ENCODE measurements around the gene PRMT5.
"Not testable (repeated sequence)": the region's sequence is repeated elsewhere in the genome, so short reads cannot be mapped to it uniquely, and the experiment has no call there.

Gene PRMT5

GRCh38 chr14:22972313-22972930 is 43.2 kb upstream of the PRMT5 start:
- H2AFZ ChIP-seq (ENCODE audit: low read length): no peak overlapping the region
- no CpG with 5 or more reads among the region's 2 CpGs for WGBS, 2 donors (ENCODE audit: extremely low coverage in 2 of 2, insufficient read length in 2 of 2, insufficient replicate concordance in 1 of 2)
- H3K4me3 ChIP-seq (ENCODE audit: low read length in 2 of 2): no peak overlapping the region
- no peaks in the 10 kb centered on the region for H3K9me3 ChIP-seq (replicated peaks in 1 of 2; ENCODE audit: control insufficient read depth in 2 of 2, insufficient read depth in 1 of 2, low read depth in 1 of 2, low read length in 2 of 2)
- no peak overlapping the region for H3K18ac ChIP-seq (ENCODE audit: low read length)
- H3K36me3 ChIP-seq (replicated peaks in 1 of 2; ENCODE audit: control insufficient read depth in 2 of 2, insufficient read depth in 2 of 2, low read length in 2 of 2): peaks cover 43 to 77% of the 10 kb centered on the region in 2 donors
- H4K91ac ChIP-seq (ENCODE audit: low read depth, low read length, poor library complexity): no peak overlapping the region
- no peak overlapping the region for H2BK120ac ChIP-seq (ENCODE audit: low read depth, low read length)
- H2AK5ac ChIP-seq (ENCODE audit: low read depth, low read length): no peak overlapping the region
- peaks cover 10% of the 10 kb centered on the region for H3K79me1 ChIP-seq (ENCODE audit: low read depth, low read length)
- H3K4me2 ChIP-seq (ENCODE audit: insufficient read depth, low read length, poor library complexity, severe bottlenecking): no peak overlapping the region
- H3K4ac ChIP-seq (ENCODE audit: low read length): no peak overlapping the region
- no peak overlapping the region for H3K27ac ChIP-seq (replicated peaks; ENCODE audit: low read length)
- no peaks in the 10 kb centered on the region for H3K27me3 ChIP-seq (ENCODE audit: control insufficient read depth in 3 of 3, insufficient read depth in 3 of 3, low read depth in 1 of 3, low read length in 3 of 3)
- no peak overlapping the region for H4K8ac ChIP-seq (ENCODE audit: low read depth, low read length)
- H2BK5ac ChIP-seq (ENCODE audit: low read length): no peak overlapping the region
- no peak overlapping the region for H3K23ac ChIP-seq (ENCODE audit: low read depth, low read length, poor library complexity)
- H3K9ac ChIP-seq (ENCODE audit: low read depth, low read length, poor library complexity): no peak overlapping the region
- DNase-seq (ENCODE audit: low spot score): no peak
- H3K4me1 ChIP-seq (ENCODE audit: control insufficient read depth in 2 of 2, insufficient read depth in 1 of 2, low read depth in 1 of 2, low read length in 2 of 2): peaks cover 12 to 22% of the 10 kb centered on the region in 2 donors
- no peak overlapping the region for H2BK12ac ChIP-seq (ENCODE audit: low read length)
- H2BK15ac ChIP-seq (ENCODE audit: low read length): no peak overlapping the region
- H3K14ac ChIP-seq (ENCODE audit: low read length): no peak overlapping the region

GRCh38 chr14:22971152-22971551 is 42.0 kb upstream of the PRMT5 start:
- Histone ChIP-seq H2BK15ac (ENCODE audit: low read length) (no peak overlapping the region), H2BK120ac (ENCODE audit: low read depth, low read length) (no peak overlapping the region), H3K4me3 (ENCODE audit: low read length in 2 of 2) (no peak overlapping the region), H3K14ac (ENCODE audit: low read length) (no peak overlapping the region), H4K91ac (ENCODE audit: low read depth, low read length, poor library complexity) (no peak overlapping the region), H3K4ac (ENCODE audit: low read length) (no peak overlapping the region), H2BK5ac (ENCODE audit: low read length) (no peak overlapping the region), H2BK12ac (ENCODE audit: low read length) (no peak overlapping the region), H2AK5ac (ENCODE audit: low read depth, low read length) (no peak overlapping the region), H3K27ac (replicated peaks; ENCODE audit: low read length) (no peak overlapping the region), H3K9ac (ENCODE audit: low read depth, low read length, poor library complexity) (no peak overlapping the region), H3K18ac (ENCODE audit: low read length) (no peak overlapping the region), H3K4me1 (ENCODE audit: control insufficient read depth in 2 of 2, insufficient read depth in 1 of 2, low read depth in 1 of 2, low read length in 2 of 2) (peaks cover 0 to 11% of the 10 kb centered on the region in 2 donors), H4K8ac (ENCODE audit: low read depth, low read length) (no peak overlapping the region), H3K4me2 (ENCODE audit: insufficient read depth, low read length, poor library complexity, severe bottlenecking) (no peak overlapping the region), H3K36me3 (replicated peaks in 1 of 2; ENCODE audit: control insufficient read depth in 2 of 2, insufficient read depth in 2 of 2, low read length in 2 of 2) (peaks cover 39 to 64% of the 10 kb centered on the region in 2 donors), H2AFZ (ENCODE audit: low read length) (no peak overlapping the region), H3K23ac (ENCODE audit: low read depth, low read length, poor library complexity) (no peak overlapping the region), H3K79me1 (ENCODE audit: low read depth, low read length) (peaks cover 10% of the 10 kb centered on the region), H3K9me3 (replicated peaks in 1 of 2; ENCODE audit: control insufficient read depth in 2 of 2, insufficient read depth in 1 of 2, low read depth in 1 of 2, low read length in 2 of 2) (no peaks in the 10 kb centered on the region), H3K27me3 (ENCODE audit: control insufficient read depth in 3 of 3, insufficient read depth in 3 of 3, low read depth in 1 of 3, low read length in 3 of 3) (no peaks in the 10 kb centered on the region)
- WGBS, 2 donors (ENCODE audit: extremely low coverage in 2 of 2, insufficient read length in 2 of 2, insufficient replicate concordance in 1 of 2): no CpG with 5 or more reads among the region's 1 CpG
- DNase-seq (ENCODE audit: low spot score): no peak

GRCh38 chr14:22966783-22967269 is 37.6 kb upstream of the PRMT5 start:
- Histone ChIP-seq H3K79me1 (ENCODE audit: low read depth, low read length) (no peaks in the 10 kb centered on the region), H3K23ac (ENCODE audit: low read depth, low read length, poor library complexity) (no peak overlapping the region), H3K36me3 (replicated peaks in 1 of 2; ENCODE audit: control insufficient read depth in 2 of 2, insufficient read depth in 2 of 2, low read length in 2 of 2) (peaks cover 8 to 22% of the 10 kb centered on the region in 2 donors), H3K18ac (ENCODE audit: low read length) (no peak overlapping the region), H2AK5ac (ENCODE audit: low read depth, low read length) (no peak overlapping the region), H3K14ac (ENCODE audit: low read length) (no peak overlapping the region), H3K4me3 (ENCODE audit: low read length in 2 of 2) (no peak overlapping the region), H2BK12ac (ENCODE audit: low read length) (no peak overlapping the region), H4K91ac (ENCODE audit: low read depth, low read length, poor library complexity) (no peak overlapping the region), H2BK120ac (ENCODE audit: low read depth, low read length) (no peak overlapping the region), H3K9ac (ENCODE audit: low read depth, low read length, poor library complexity) (no peak overlapping the region), H3K4ac (ENCODE audit: low read length) (no peak overlapping the region), H3K27ac (replicated peaks; ENCODE audit: low read length) (no peak overlapping the region), H2BK5ac (ENCODE audit: low read length) (no peak overlapping the region), H3K4me2 (ENCODE audit: insufficient read depth, low read length, poor library complexity, severe bottlenecking) (no peak overlapping the region), H3K9me3 (replicated peaks in 1 of 2; ENCODE audit: control insufficient read depth in 2 of 2, insufficient read depth in 1 of 2, low read depth in 1 of 2, low read length in 2 of 2) (no peaks in the 10 kb centered on the region), H3K27me3 (ENCODE audit: control insufficient read depth in 3 of 3, insufficient read depth in 3 of 3, low read depth in 1 of 3, low read length in 3 of 3) (no peaks in the 10 kb centered on the region), H4K8ac (ENCODE audit: low read depth, low read length) (no peak overlapping the region), H2BK15ac (ENCODE audit: low read length) (no peak overlapping the region), H2AFZ (ENCODE audit: low read length) (no peak overlapping the region), H3K4me1 (ENCODE audit: control insufficient read depth in 2 of 2, insufficient read depth in 1 of 2, low read depth in 1 of 2, low read length in 2 of 2) (no peaks in the 10 kb centered on the region)
- WGBS, 2 donors (ENCODE audit: extremely low coverage in 2 of 2, insufficient read length in 2 of 2, insufficient replicate concordance in 1 of 2): no CpG with 5 or more reads among the region's 4 CpGs
- DNase-seq (ENCODE audit: low spot score): no peak

- H3K4ac ChIP-seq (ENCODE audit: low read length); DNase-seq (ENCODE audit: low spot score); H3K79me1 ChIP-seq (ENCODE audit: low read depth, low read length); H2BK15ac ChIP-seq (ENCODE audit: low read length); H3K27ac ChIP-seq (replicated peaks; ENCODE audit: low read length); H3K27me3 ChIP-seq (ENCODE audit: control insufficient read depth in 3 of 3, insufficient read depth in 3 of 3, low read depth in 1 of 3, low read length in 3 of 3); H2AK5ac ChIP-seq (ENCODE audit: low read depth, low read length); H2BK12ac ChIP-seq (ENCODE audit: low read length); H2BK120ac ChIP-seq (ENCODE audit: low read depth, low read length); H3K9ac ChIP-seq (ENCODE audit: low read depth, low read length, poor library complexity); H3K23ac ChIP-seq (ENCODE audit: low read depth, low read length, poor library complexity); H2BK5ac ChIP-seq (ENCODE audit: low read length); H3K4me2 ChIP-seq (ENCODE audit: insufficient read depth, low read length, poor library complexity, severe bottlenecking); H3K14ac ChIP-seq (ENCODE audit: low read length); H3K4me1 ChIP-seq (ENCODE audit: control insufficient read depth in 2 of 2, insufficient read depth in 1 of 2, low read depth in 1 of 2, low read length in 2 of 2); H4K91ac ChIP-seq (ENCODE audit: low read depth, low read length, poor library complexity); H3K4me3 ChIP-seq (ENCODE audit: low read length in 2 of 2); H3K9me3 ChIP-seq (replicated peaks in 1 of 2; ENCODE audit: control insufficient read depth in 2 of 2, insufficient read depth in 1 of 2, low read depth in 1 of 2, low read length in 2 of 2); H4K8ac ChIP-seq (ENCODE audit: low read depth, low read length); H2AFZ ChIP-seq (ENCODE audit: low read length); H3K18ac ChIP-seq (ENCODE audit: low read length): not testable (repeated sequence)
- no CpG with 5 or more reads among the region's 15 CpGs for WGBS, 2 donors (ENCODE audit: extremely low coverage in 2 of 2, insufficient read length in 2 of 2, insufficient replicate concordance in 1 of 2)
- H3K36me3 ChIP-seq (replicated peaks in 1 of 2; ENCODE audit: control insufficient read depth in 2 of 2, insufficient read depth in 2 of 2, low read length in 2 of 2): peaks cover 7 to 15% of the 10 kb centered on the region in 2 donors
Measured at GRCh38 chr14:22965916-22966782, 37.0 kb upstream of the PRMT5 start.

Measured in neuronal stem cell (in vitro differentiated cells).